ENCODE measurements around the gene RARS2.
A peak's percentile ranks its signal among the peaks of the same experiment; 100 is the strongest.

The RARS2 gene

GRCh38 chr6:87572883-87573282 is 16.9 kb downstream of the RARS2 start:
- DNase-seq, result no peak

DNA sequence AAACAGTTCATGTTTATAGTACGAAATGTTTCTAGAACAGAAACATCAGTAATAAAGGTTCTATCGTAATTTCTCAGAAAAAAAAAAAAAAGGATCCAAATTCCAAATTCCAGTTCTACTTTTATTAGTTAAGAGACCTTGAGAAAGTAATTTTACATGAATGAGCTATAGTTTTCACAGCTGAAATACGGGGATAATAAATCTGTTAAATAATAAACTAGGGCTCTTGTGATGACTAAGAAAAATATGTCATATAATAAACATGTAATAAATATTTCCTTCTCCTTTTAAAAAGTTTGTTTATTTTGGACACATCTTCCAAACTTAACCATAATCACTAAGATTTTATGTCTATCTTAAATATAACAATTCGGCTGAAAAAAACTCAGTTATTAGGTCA is 17.8 kb downstream of the RARS2 start:
- DNase-seq, result no peak

DNA sequence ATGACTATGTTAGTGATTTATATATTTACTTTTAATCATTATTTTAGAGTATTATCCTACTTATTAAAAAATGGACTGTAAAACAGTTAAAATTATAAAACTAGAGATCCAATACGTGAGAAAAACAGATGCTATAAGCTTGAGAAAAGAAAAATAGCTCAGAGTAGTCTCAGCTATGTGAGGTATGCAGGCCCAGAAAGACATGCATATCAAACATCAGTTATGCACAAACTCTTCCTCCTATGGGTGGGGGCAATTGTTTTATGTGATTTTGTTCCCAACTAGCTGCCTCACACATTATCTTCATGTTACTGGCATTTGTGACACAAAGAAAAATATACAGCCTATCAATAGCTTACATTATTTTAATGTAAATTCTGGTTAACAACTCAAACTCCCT is 28.8 kb downstream of the RARS2 start:
- DNase-seq, result no peak

DNA sequence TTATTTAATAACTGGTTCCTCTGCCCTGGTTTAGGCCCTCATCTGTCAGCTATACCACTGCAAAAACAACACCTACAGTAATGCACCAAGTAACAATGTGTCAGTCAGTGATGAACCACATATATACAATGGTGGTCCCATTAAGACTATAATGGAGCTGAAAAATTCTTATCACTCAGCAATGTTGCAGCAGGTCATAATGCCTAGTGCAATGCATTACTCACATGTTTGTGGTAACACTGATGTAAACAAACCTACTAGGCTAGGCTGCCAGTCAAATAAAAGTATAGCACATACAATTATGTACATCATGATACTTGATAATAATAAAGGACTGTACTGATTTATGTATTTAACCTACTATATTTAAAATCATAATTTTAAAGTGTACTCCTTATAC is 31.3 kb downstream of the RARS2 start:
- DNase-seq, result peak in 1 of 3 experiments; percentile 4

GRCh38 chr6:87555506-87555905 is 34.3 kb downstream of the RARS2 start:
- DNase-seq, result no peak

DNA sequence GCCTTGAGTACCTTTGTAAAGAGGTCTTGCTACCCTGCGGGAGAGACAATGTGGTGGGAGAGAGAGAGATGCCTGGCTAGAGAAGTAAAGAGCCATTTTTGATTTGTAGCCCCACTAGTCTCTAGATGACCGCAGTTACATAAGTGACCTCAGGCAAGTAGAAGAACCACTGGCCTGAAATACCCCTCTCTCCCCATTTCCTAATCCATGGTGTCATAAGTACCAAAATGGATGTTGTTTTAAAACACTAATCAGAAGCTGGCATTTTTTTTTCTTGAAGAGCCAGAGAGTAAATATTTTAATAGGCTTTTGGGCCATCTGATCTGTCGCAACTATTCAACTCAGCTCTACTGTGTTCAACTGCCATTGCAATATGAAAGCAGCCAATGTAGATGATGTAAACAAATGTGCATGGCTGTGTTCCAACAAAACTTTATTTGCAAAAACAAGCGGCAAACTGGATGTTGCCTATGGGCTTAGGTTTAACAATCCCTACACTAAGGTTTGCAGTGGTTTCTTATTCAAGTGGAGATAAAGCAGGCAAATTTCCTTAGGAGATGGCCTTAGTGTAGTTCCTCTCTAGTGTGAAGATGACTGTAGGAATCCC is 36.5 kb downstream of the RARS2 start:
- DNase-seq, result no peak

DNA sequence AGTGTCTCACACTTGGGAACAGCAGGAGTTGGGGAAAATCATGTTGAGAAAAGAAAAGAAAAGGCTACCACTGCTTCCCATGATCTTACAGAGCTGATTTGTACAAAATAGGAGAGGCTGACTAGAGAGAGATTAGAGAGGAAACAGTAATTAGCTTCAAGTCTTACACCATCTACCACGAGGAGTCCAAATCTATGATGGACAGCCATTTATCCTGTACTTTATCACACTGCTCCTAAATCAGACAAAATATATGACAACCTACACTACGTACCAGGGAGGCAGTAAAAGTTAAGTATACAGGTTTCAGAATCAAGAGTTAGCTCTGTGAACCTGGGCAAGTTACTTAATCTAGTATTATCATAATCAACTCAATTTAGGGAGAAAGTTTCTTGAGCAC is 38.0 kb downstream of the RARS2 start:
- no peak for DNase-seq

DNA sequence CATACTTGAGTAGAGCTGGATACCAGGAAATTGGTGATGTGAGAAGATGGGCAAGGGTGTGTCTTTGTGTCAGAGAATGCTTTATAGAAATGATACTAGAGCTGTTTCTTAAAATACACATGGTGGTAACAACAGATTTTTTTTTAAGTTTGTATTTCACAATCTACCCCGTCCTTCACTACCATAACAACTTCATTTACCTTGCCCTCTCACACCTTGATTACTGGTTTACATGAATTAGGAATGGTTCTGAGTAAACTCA is 45.4 kb downstream of the RARS2 start:
- no peak for DNase-seq

- no peak for DNase-seq
These were observed 45.9 kb downstream of the RARS2 start for GRCh38 chr6:87543696-87544473.

- DNase-seq, result no peak
These were observed 48.0 kb downstream of the RARS2 start for GRCh38 chr6:87541744-87542143.

- no peak for DNase-seq
These were observed 48.7 kb downstream of the RARS2 start for GRCh38 chr6:87541041-87541440.

- DNase-seq, result no peak
These were observed 49.2 kb downstream of the RARS2 start for GRCh38 chr6:87540539-87540938.

GRCh38 chr6:87539554-87539953 is 50.2 kb downstream of the RARS2 start:
- DNase-seq, result no peak

DNA sequence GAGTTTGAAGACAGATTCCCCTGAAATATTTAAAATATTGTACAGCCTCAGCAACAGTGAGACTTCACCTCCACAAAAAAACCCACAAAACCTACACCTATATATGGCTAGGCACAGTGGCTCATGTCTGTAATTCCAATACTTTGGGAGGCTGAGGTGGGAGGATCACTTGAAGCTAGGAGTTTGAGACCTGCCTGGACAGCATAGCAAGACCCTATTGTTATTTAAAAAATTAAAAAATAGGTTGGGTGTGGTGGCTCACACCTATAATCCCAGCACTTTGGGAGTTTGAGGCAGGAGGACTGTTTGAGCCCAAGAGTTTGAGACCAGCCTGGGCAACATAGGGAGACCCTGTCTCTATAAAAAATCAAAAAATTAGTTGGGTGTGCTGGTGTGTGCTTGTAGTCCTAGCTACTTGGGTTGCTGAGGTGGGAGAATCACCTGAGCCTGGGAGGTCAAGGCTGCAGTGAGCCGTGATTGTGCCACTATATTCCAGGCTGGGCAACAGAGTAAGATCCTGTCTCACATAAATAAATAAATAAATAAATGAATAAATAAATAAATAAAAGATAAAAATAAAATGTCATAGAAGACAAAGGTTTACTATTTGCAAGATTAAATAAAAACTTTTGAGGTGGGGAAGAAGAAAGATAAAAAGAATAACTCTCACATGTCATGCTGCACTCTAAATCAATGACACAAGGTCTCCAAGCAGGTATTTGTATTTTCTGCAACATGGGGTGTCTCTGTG is 51.1 kb downstream of the RARS2 start:
- DNase-seq, result no peak

GRCh38 chr6:87534377-87535047 is 55.3 kb downstream of the RARS2 start:
- no peak for DNase-seq

GRCh38 chr6:87529221-87529620 is 60.6 kb downstream of the RARS2 start:
- no peak for DNase-seq

DNA sequence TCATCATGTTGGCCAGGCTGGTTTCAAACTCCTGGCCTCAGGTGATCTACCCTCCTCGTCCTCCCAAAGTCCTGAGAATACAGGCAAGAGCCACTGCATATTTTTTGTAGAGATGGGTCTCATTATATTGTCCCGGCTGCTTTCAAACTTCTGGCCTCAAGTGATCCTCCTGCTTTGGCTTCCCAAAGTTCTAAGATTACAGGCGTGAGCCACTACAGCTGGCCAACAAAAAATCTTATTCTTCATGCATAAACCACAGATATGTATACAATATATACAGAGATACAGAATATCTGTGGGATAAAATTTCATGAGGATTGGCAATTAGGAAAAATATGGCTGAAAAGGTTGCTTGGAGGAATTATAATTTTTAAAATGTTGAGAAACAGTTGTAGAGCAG is 67.1 kb downstream of the RARS2 start:
- no peak for DNase-seq

GRCh38 chr6:87518453-87518852 is 71.3 kb downstream of the RARS2 start:
- DNase-seq, result no peak

DNA sequence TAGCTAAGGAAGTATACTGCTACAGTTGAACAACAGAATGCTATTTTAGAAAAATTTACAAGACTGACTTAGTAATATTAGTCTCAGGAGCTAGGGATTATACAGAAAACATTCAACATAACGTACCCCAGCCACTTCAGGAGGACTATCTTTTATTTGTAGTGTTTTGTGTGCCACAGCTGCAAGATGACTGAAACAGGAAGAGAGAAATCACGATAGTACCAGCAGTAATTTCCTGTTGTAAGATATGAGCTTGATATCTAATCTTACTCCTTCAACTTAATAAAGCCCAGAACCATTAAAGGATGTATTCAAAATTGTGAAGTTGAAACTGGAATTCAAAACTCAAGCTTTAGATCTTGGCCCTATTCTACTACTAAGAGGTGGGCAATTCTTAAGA is 75.0 kb downstream of the RARS2 start:
- DNase-seq, result no peak

GRCh38 chr6:87504441-87504840 is 85.3 kb downstream of the RARS2 start:
- no peak for DNase-seq

DNA sequence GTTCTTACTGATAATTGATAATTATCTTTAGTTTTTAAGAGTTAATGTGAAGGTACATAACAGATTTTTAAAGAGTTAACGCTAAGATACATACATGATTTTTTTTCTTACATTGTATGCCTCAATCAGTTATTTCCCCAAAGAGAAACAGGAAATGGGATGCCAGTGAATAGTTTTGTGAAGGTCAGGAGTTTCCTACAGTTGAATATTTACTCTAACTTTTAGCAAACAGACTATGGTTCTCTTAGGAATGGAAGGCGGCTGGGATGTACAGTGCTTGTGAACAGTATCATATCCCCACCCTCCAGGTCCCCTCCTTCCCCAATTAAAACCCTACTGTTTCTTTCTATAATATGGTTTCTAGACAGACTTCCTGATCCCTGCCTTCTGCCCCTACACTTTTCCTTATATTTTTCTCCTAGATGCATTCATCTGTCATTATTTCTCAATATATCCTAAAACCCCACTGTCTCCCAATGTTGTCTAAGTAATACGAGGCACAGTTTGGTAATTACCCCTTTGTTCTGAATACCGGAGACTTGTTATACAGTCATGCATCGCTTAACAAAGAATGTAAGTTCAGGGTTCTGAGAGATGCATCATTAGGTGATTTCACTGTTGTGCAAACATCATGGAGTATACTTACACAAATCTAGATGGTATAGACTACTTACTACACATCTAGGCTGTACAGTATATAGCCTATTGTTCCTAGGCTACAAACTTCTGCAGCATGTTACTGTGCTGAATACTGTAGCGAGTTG is 87.8 kb downstream of the RARS2 start:
- peak in 1 of 3 experiments; percentile 23 for DNase-seq

- DNase-seq, result no peak
These were observed 91.7 kb downstream of the RARS2 start for GRCh38 chr6:87498048-87498447.

Data from NCI-H1417 (cell line).